Gastroesophageal sphincter (tissue), 4 donors: ENCODE measurements around the gene RABEP1. TPM values are rescaled to one million over a fixed set of nuclear protein-coding genes. Genes with fewer than 3 reads are reported as not detected.

Source experiments
- ATAC-seq: fragments of 150-250 bp; one replicate; pipeline ENCODE4 v1.9.1; 2016; ENCODE audit warnings: mild to moderate bottlenecking, moderate library complexity
- H3K27ac ChIP-seq, 4 donors: fragments of 200-600 bp; sonication (generic) in 3 of 4; 1 replicate in 3 of 4; 2 replicates in 1 of 4; pipeline ENCODE4 v1.5.1; 2016 to 2019
- H3K27me3 ChIP-seq: fragments of 200-600 bp; sonication (generic); one replicate; pipeline ENCODE4 v1.5.1; 2019
- H3K36me3 ChIP-seq, 2 donors: fragments of 200-600 bp; sonication (generic); one replicate each; pipeline ENCODE4 v1.5.1; 2019; ENCODE audit warnings: control low read depth in 1 of 2
- H3K4me1 ChIP-seq, 3 donors: fragments of 200-600 bp; sonication (generic); 1 replicate in 2 of 3; 2 replicates in 1 of 3; pipeline ENCODE4 v1.5.1; 2016 to 2019; ENCODE audit warnings: control low read depth in 2 of 3
- H3K4me3 ChIP-seq, 2 donors: fragments of 200-600 bp; sonication (generic); one replicate each; pipeline ENCODE4 v1.5.1; 2019; ENCODE audit warnings: mild to moderate bottlenecking in 1 of 2, moderate library complexity in 1 of 2
- H3K9me3 ChIP-seq, 3 donors: fragments of 200-600 bp; sonication (generic); one replicate each; pipeline ENCODE4 v1.5.1; 2017 to 2019; ENCODE audit warnings: control low read depth in 2 of 3
- CTCF ChIP-seq, 4 experiments: fragments of 200-600 bp in 2 of 4; fragments of 450-650 bp in 2 of 4; sonication (generic) in 1 of 4; IDR thresholded peaks; one replicate each; pipeline ENCODE4 v1.5.1; 2017 to 2019; ENCODE audit warnings: antibody characterized with exemption in 4 of 4, mild to moderate bottlenecking in 2 of 4, moderate library complexity in 2 of 4
- EP300 ChIP-seq: sonication (generic); formaldehyde crosslinking; IDR thresholded peaks from one replicate; pipeline ENCODE4 v1.6.1; 2017; ENCODE audit warnings: antibody characterized with exemption, mild to moderate bottlenecking
- POLR2A ChIP-seq, 2 donors: fragments of 450-650 bp; IDR thresholded peaks; one replicate each; pipeline ENCODE4 v1.6.1; 2017; ENCODE audit warnings: antibody characterized with exemption in 2 of 2, mild to moderate bottlenecking in 2 of 2, moderate library complexity in 1 of 2
- POLR2AphosphoS5 ChIP-seq: sonication (generic); formaldehyde crosslinking; IDR thresholded peaks from one replicate; pipeline ENCODE4 v1.6.1; 2017; ENCODE audit warnings: antibody characterized with exemption
- WGBS, 2 donors: methylation state at CpG; one replicate each; pipeline ENCODE4 v1.1.5; 2018; ENCODE audit warnings: low coverage in 1 of 2; 5-methylcytosine and 5-hydroxymethylcytosine counted together
- total RNA-seq, 4 donors: library from RNA; depleted of rRNA; stranded (reverse); fragments of >200 nt; gene quantifications; one replicate each; pipeline ENCODE4 v1.1.0, GENCODE V29; 2016

RABEP1 gene
- total RNA-seq, 4 donors from 2014 or later: 47.4 to 63.4 (median 61.3) TPM

GRCh38 chr17:5309851-5310250 is 27.8 kb downstream of the RABEP1 start:
- H3K9me3 ChIP-seq: no peaks in the 10 kb centered on the region
- no peak overlapping the region for H3K4me3 ChIP-seq
- no peaks in the 10 kb centered on the region for H3K27me3 ChIP-seq
- TF ChIP-seq POLR2AphosphoS5 (no peak), CTCF (IDR thresholded peaks at IDR 0.05) (no peak), EP300 (no peak), POLR2A (IDR thresholded peaks at IDR 0.05) (no peak)
- H3K4me1 ChIP-seq: peaks cover 0 to 34% (median 0%) of the 10 kb centered on the region in 3 donors
- no peak overlapping the region for H3K27ac ChIP-seq
- ATAC-seq: no peak
- H3K36me3 ChIP-seq: peaks cover 0 to 44% of the 10 kb centered on the region in 2 donors

- H3K4me3 ChIP-seq: no peak overlapping the region
- H3K4me1 ChIP-seq: no peaks in the 10 kb centered on the region
- H3K27me3 ChIP-seq: no peaks in the 10 kb centered on the region
- H3K9me3 ChIP-seq: no peaks in the 10 kb centered on the region
- no peak for ATAC-seq
- 75 to 89% methylated on average over 4 of the region's 4 CpGs for WGBS, 2 donors
- peaks cover 0 to 4% of the 10 kb centered on the region in 2 donors for H3K36me3 ChIP-seq
- no peak overlapping the region for H3K27ac ChIP-seq
- TF ChIP-seq POLR2AphosphoS5 (no peak), POLR2A (IDR thresholded peaks at IDR 0.05) (no peak), EP300 (no peak)
Measured at GRCh38 chr17:5325851-5326250, 43.8 kb downstream of the RABEP1 start.

GRCh38 chr17:5329784-5330557 is 47.9 kb downstream of the RABEP1 start:
- H3K27me3 ChIP-seq: no peaks in the 10 kb centered on the region
- peaks cover 0 to 33% of the 10 kb centered on the region in 2 donors for H3K36me3 ChIP-seq
- ATAC-seq: no peak
- H3K27ac ChIP-seq: no peak overlapping the region
- H3K4me3 ChIP-seq: no peak overlapping the region
- TF ChIP-seq CTCF (IDR thresholded peaks at IDR 0.05) (no peak), POLR2AphosphoS5 (no peak), POLR2A (IDR thresholded peaks at IDR 0.05) (no peak), EP300 (no peak)
- no peaks in the 10 kb centered on the region for H3K4me1 ChIP-seq
- no peaks in the 10 kb centered on the region for H3K9me3 ChIP-seq
- WGBS, 2 donors: 27 to 51% methylated on average over 2 of the region's 2 CpGs

GRCh38 chr17:5330981-5331380 is 48.9 kb downstream of the RABEP1 start:
- Histone ChIP-seq H3K4me3 (no peak overlapping the region), H3K36me3 (peaks cover 0 to 37% of the 10 kb centered on the region in 2 donors), H3K27ac (no peak overlapping the region), H3K9me3 (no peaks in the 10 kb centered on the region), H3K27me3 (no peaks in the 10 kb centered on the region), H3K4me1 (no peaks in the 10 kb centered on the region)
- 96% methylated on average over 2 of the region's 2 CpGs; no CpG with 5 or more reads in 1 of the 2 donors for WGBS, 2 donors
- no peak for TF ChIP-seq POLR2A (IDR thresholded peaks at IDR 0.05)
- no peak for TF ChIP-seq POLR2AphosphoS5
- TF ChIP-seq EP300: no peak
- no peak for TF ChIP-seq CTCF (IDR thresholded peaks at IDR 0.05)
- ATAC-seq: no peak

GRCh38 chr17:5331506-5331905 is 49.4 kb downstream of the RABEP1 start:
- TF ChIP-seq POLR2A (IDR thresholded peaks at IDR 0.05) (no peak), EP300 (no peak), POLR2AphosphoS5 (no peak), CTCF (IDR thresholded peaks at IDR 0.05) (no peak)
- Histone ChIP-seq H3K27me3 (no peaks in the 10 kb centered on the region), H3K4me1 (no peaks in the 10 kb centered on the region), H3K27ac (no peak overlapping the region), H3K4me3 (no peak overlapping the region), H3K36me3 (peaks cover 0 to 37% of the 10 kb centered on the region in 2 donors), H3K9me3 (no peaks in the 10 kb centered on the region)
- 86 to 92% methylated on average over 4 of the region's 4 CpGs for WGBS, 2 donors
- ATAC-seq: no peak
